Skeletal muscle tissue (tissue), 4 donors: ENCODE data around the gene TXLNA. TPM values are rescaled to one million over a fixed set of nuclear protein-coding genes. Genes with fewer than 3 reads are reported as not detected.
A peak's percentile ranks its signal among the peaks of the same experiment; 100 is the strongest.

Experiments used
- H3K27ac ChIP-seq: one replicate; pipeline ENCODE4 v1.7.0; 2013; ENCODE audit warnings: mild to moderate bottlenecking, low read depth, low read length, inconsistent platforms
- H3K27me3 ChIP-seq, 3 donors: one replicate each; pipeline ENCODE4 v1.7.0; 2013; ENCODE audit warnings: low read length in 3 of 3; ENCODE audit not compliant: control insufficient read depth in 3 of 3, insufficient read depth in 3 of 3
- H3K36me3 ChIP-seq, 3 donors: one replicate each; pipeline ENCODE4 v1.7.0; 2013; ENCODE audit warnings: low read length in 3 of 3; ENCODE audit not compliant: control insufficient read depth in 3 of 3, insufficient read depth in 3 of 3
- H3K4me1 ChIP-seq, 3 donors: one replicate each; pipeline ENCODE4 v1.7.0; 2013; ENCODE audit warnings: low read length in 3 of 3, mild to moderate bottlenecking in 3 of 3; ENCODE audit not compliant: control insufficient read depth in 3 of 3, insufficient read depth in 3 of 3
- H3K4me3 ChIP-seq, 3 donors: one replicate each; pipeline ENCODE4 v1.7.0; 2013; ENCODE audit warnings: low read length in 3 of 3
- H3K9ac ChIP-seq, 3 donors: one replicate each; pipeline ENCODE4 v1.7.0; 2013; ENCODE audit warnings: low read length in 3 of 3, mild to moderate bottlenecking in 3 of 3, moderate library complexity in 2 of 3, low read depth in 1 of 3
- H3K9me3 ChIP-seq, 3 donors: one replicate each; pipeline ENCODE4 v1.7.0; 2013; ENCODE audit warnings: low read length in 3 of 3; ENCODE audit not compliant: control insufficient read depth in 3 of 3
- total RNA-seq: library from RNA; depleted of rRNA; stranded (reverse); fragments of >200 nt; gene quantifications from one replicate; pipeline ENCODE4 v1.2.3, GENCODE V29; 2014
- donor health status: Osteomylitis.

The TXLNA gene
- total RNA-seq, 1 donor from 2014 or later, result 30.8 TPM

DNA sequence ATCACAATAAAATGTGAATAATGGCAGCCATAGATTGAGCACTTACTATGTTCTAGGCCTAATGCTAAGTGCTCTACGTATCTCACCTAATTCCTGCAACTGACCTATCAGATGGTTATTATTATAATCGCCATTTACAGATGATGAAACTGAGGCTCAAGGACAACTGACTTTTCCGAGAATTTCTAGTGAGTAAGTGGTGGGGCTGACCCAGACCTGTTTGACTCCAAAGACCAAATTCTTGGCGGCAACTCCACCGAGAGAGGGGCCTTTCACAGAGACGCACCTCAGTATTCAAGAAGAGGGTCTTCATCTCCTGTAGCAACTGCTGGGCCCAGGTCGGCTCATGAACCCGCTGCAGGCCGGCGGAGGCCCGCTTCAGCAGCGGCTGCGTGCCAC lies 42.1 kb downstream of the TXLNA start:
- Histone ChIP-seq H3K9me3 (no peaks in the 10 kb centered on the region), H3K27me3 (no peaks in the 10 kb centered on the region), H3K9ac (peak overlapping the region; percentile 96 to 99 (median 98)), H3K4me1 (peaks cover 26 to 30% (median 27%) of the 10 kb centered on the region in 3 donors), H3K4me3 (peak overlapping the region; percentile 94 to 99 (median 97)), H3K36me3 (peaks cover 33 to 35% (median 33%) of the 10 kb centered on the region in 3 donors), H3K27ac (peak overlapping the region; percentile 97)

DNA sequence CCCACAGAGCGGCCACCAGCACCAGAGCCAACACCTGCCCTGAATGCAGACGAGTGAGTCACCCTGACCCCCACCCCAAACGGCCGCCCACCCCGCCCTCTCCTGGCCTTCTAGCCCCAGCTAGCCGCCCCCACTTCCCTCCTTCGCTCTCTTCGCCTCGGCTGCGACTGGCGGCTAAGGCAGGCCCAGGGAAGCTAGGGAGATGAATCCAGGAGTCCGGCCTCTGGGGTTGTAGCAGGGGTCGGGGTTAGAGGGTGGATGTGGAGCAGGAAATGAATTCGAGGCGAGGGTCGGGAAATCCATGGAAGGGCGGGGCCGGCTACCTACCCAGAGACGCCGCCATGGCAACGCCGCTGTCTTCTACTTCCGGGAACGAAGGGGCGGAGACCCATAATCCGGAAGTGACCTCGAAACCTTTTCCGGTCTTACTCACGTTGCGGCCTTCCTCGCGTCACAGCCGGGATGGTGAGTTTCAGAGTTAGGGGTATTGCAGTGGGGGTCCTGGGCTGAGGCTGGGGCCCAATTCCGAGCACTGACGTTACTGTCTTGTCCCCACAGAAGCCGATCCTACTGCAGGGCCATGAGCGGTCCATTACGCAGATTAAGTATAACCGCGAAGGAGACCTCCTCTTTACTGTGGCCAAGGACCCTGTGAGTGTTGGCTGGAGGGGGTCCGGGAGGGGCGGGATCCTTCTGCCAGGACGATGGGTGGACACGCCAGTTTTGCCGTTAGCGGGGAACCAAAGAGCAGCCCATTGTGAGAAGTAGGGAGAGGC lies 42.7 kb downstream of the TXLNA start, which contains the start of the genes EIF3I and TMEM234:
Gene EIF3I, plus strand, starts transcription at position 428 of the 776 bp plus-strand sequence. Its CDS starts 35 bp downstream, at position 463.
Gene TMEM234, minus strand, starts transcription at position 374 of the 776 bp plus-strand sequence. Its CDS starts 31 bp downstream, at position 343.
- Histone ChIP-seq H3K27me3 (no peaks in the 10 kb centered on the region), H3K36me3 (peaks cover 27 to 33% (median 31%) of the 10 kb centered on the region in 3 donors), H3K27ac (peak within 1 kb of the TSS; percentile 97), H3K4me1 (peaks cover 26 to 30% (median 27%) of the 10 kb centered on the region in 3 donors), H3K9me3 (no peaks in the 10 kb centered on the region), H3K9ac (peak within 1 kb of the TSS; percentile 96 to 99 (median 98)), H3K4me3 (peak within 1 kb of the TSS; percentile 94 to 99 (median 97))

DNA sequence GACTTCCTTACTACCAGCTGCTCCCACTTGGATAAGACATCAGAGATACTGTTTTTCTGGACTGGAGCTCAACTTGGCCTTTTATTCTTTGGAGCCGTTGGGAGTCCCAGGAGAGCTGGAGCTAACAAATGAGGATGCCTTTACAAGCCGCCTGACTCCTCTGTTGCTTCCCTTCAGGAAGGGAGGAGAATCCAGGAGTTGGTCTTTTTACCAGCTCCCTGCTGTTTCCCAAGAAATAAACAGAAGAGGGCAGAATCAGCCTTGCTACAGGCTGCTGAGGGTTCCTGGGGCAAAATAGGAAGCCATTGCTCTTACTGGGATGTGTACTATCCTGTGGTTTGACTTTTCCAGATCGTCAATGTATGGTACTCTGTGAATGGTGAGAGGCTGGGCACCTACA lies 44.2 kb downstream of the TXLNA start:
- no peaks in the 10 kb centered on the region for H3K9me3 ChIP-seq
- H3K36me3 ChIP-seq, result peaks cover 38 to 46% (median 42%) of the 10 kb centered on the region in 3 donors
- H3K4me1 ChIP-seq, result peaks cover 26 to 30% (median 27%) of the 10 kb centered on the region in 3 donors
- H3K27ac ChIP-seq, result peak overlapping the region; percentile 97
- H3K4me3 ChIP-seq, result peak overlapping the region in 1 of 3 donors; percentile 54
- no peaks in the 10 kb centered on the region for H3K27me3 ChIP-seq
- H3K9ac ChIP-seq, result peak overlapping the region; percentile 1 to 57 (median 45)

DNA sequence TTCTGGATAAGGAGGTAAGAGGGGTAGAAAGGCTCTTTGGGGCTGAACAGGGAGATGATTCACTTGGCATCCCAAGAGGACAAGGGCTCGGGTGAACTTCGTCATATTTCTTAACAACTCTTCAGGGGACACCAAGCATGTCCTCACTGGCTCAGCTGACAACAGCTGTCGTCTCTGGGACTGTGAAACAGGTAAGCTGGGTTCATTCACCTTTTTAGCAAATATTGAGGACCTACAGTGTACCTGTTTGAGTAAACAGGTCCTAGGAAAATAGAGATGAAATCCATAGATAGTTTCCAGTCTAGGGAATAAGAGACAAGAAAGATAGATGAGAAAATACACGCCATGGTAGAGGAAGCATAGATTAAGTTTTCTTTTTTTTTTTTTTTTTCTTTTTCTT lies 44.8 kb downstream of the TXLNA start:
- Histone ChIP-seq H3K27me3 (no peaks in the 10 kb centered on the region), H3K9me3 (no peaks in the 10 kb centered on the region), H3K9ac (peak overlapping the region in 1 of 3 donors; percentile 1), H3K4me3 (peak overlapping the region in 1 of 3 donors; percentile 9), H3K27ac (peak overlapping the region; percentile 97), H3K4me1 (peaks cover 26 to 30% (median 27%) of the 10 kb centered on the region in 3 donors), H3K36me3 (peaks cover 41 to 48% (median 46%) of the 10 kb centered on the region in 3 donors)

DNA sequence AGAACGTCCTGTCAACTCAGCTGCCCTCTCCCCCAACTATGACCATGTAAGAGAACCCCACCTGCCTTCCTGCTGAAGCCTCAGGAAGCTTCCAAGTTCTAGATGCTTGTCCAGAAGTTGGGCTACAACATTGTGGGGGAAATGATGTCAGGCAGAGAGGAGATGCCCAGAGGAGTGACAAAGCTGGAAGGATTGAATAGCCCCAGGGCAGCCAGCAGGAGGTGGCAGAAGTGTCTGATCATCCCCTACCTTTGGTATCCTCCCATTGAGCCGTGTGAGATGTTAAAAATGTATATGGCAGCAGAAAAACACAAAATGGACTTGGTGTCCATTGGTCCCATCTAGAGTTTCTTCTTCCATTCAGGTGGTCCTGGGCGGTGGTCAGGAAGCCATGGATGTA lies 49.3 kb downstream of the TXLNA start:
- H3K9ac ChIP-seq, result no peak overlapping the region
- H3K27me3 ChIP-seq, result no peaks in the 10 kb centered on the region
- no peak overlapping the region for H3K27ac ChIP-seq
- H3K4me1 ChIP-seq, result peaks cover 5 to 6% (median 6%) of the 10 kb centered on the region in 3 donors
- no peaks in the 10 kb centered on the region for H3K9me3 ChIP-seq
- H3K36me3 ChIP-seq, result peaks cover 54 to 61% (median 56%) of the 10 kb centered on the region in 3 donors
- H3K4me3 ChIP-seq, result no peak overlapping the region

DNA sequence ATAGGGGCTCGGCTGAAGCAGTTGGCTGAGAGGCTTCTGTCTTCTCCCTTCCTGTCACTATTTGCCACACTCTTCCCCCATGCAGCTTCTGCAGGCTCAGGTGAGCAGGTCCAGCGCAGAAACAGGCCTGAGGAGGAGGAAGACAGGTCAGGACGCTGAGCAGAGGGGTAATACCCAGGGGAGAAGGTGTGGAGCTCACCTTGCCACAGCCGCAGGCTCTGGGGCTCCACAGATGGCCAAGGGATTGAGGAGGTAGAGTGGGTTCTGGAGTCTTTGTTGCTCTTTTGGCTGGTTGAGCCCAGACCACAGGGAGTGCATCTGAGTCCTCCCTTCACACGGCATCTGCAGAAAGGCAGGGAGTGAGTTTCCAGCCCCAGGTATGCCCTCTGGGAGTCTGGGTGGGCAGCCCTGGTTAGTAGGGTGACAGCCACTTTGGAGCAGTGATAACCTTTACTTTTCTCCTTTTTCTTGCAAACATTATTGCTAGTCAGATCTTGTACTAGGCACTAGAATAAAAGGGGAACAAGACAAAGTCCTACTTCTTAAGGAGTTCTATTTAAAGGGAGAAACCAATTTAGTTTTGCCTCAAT lies 52.5 kb downstream of the TXLNA start:
- Histone ChIP-seq H3K4me1 (no peaks in the 10 kb centered on the region), H3K36me3 (peaks cover 39 to 45% (median 40%) of the 10 kb centered on the region in 3 donors), H3K9me3 (no peaks in the 10 kb centered on the region), H3K27me3 (no peaks in the 10 kb centered on the region), H3K4me3 (no peak overlapping the region), H3K27ac (no peak overlapping the region), H3K9ac (no peak overlapping the region)

DNA sequence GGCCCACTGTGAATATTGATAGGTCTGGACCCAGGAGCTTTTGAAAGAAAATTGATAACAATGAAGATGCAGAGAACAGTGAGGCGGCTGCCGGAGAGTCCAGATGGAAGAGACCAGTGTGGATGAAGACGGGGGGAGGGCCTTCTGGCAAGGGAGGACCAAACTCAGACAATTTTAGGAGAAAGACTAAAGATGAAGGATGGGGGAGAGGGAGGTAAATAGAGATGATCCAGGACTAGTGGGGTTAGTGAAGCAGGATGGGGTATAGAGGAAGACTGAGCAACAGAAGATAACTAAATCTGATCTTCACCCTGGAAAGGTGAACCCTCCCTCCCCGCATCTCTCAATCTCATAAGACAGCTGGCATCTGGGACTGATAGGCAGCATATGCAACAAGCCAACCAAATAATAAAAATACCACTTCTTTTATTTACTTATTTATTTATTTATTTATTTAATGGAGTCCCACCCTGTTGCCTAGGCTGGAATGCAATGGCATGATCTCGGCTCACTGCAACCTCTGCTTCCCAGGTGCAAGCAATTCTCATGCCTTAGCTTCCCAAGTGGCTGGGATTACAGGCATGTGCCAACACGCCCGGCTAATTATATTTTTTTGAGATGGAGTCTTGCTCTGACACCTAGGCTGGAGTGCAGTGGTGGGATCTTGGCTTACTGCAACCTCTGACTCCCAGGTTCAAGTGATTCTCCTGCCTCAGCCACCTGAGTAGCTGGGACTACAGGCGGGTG lies 53.3 kb downstream of the TXLNA start:
- no peak overlapping the region for H3K9ac ChIP-seq
- no peaks in the 10 kb centered on the region for H3K4me1 ChIP-seq
- no peaks in the 10 kb centered on the region for H3K9me3 ChIP-seq
- H3K36me3 ChIP-seq, result peaks cover 32 to 39% (median 32%) of the 10 kb centered on the region in 3 donors
- no peak overlapping the region for H3K27ac ChIP-seq
- H3K4me3 ChIP-seq, result no peak overlapping the region
- no peaks in the 10 kb centered on the region for H3K27me3 ChIP-seq

DNA sequence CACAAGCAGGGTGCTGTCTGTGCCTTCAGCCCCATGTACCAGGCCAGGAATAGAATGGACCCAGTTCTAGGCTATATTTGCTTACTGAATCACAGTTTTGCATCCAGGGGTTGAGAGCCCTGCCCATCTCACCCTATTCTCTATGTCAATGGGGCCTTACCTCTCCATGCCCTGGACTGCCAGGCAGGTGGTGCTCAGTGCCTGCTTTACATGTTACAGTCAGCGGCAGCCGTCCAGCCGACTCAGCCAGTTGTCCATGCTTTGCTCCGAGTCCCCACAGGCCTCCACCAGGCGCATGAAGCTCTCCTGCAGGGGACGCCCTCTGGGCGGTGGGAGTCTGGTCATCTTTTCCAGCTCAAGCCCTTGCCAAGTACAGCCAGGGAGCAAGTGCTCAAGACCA lies 55.3 kb downstream of the TXLNA start:
- Histone ChIP-seq H3K36me3 (peaks cover 17 to 25% (median 18%) of the 10 kb centered on the region in 3 donors), H3K9me3 (no peaks in the 10 kb centered on the region), H3K4me3 (no peak overlapping the region), H3K9ac (no peak overlapping the region), H3K4me1 (peaks cover 0 to 2% (median 0%) of the 10 kb centered on the region in 3 donors), H3K27me3 (no peaks in the 10 kb centered on the region), H3K27ac (no peak overlapping the region)

DNA sequence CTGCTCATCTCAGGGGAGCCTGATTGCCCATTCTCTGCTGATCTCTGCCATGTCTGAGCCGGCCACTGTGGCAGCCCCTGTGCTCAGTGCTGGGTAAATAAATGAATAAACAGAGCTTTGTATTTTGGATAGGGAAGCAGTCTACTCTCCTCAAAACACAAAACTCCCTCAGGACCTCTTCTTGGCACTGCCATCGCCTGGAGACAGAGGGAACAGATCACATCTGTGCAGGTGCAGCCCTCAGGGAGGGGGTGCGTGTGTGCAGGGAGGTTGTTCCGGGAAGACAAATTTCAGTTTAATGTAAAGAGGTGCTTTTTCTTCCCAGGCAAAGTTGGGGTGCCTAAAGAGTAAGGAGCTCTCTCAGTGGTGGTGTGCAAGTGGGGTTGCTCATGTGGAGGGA lies 59.9 kb downstream of the TXLNA start:
- peaks cover 0 to 2% (median under 1%) of the 10 kb centered on the region in 3 donors for H3K36me3 ChIP-seq
- H3K4me3 ChIP-seq, result no peak overlapping the region
- H3K27ac ChIP-seq, result no peak overlapping the region
- H3K9me3 ChIP-seq, result no peaks in the 10 kb centered on the region
- H3K27me3 ChIP-seq, result no peaks in the 10 kb centered on the region
- H3K9ac ChIP-seq, result no peak overlapping the region
- peaks cover 7 to 24% (median 22%) of the 10 kb centered on the region in 3 donors for H3K4me1 ChIP-seq
